ENCODE data around the gene FSTL4.

DNA sequence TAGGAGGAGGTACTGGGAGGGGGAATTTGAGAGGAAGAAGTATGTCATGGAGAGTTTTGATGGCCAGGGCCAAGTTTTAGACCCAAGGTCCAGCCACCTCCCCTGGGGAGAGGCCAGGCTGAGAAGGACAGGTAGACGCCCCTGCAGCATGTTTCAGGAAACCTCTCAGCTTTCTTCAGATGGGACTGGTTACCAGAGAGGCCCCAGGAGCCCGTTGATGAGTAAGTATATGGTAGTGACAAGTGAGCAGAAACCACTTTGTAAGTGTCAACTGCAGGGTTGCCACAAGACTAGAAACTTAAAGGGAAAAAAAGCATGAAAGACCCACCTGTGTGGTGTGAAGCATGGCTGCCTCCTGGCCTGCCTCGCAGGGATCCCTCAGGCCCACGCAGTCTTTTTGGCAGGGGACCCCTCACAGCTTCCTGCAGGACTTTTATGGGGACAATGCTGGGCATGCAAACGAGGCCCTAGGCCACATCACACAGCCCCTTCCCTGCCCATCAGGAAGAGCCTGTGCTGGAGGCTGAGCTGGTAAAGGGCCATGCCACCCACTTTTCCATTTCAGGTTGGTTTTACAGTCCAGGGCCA is 255.9 kb downstream of the FSTL4 start:
- no peak for TF ChIP-seq RARB (CRISPR knock-in tag; IDR thresholded peaks at IDR 0.05)
- no peak for TF ChIP-seq ZNF565 (CRISPR knock-in tag; conservative IDR thresholded peaks at IDR 0.05; ENCODE audit: low read depth)
- TF ChIP-seq TOX (CRISPR knock-in tag; IDR thresholded peaks at IDR 0.05; ENCODE audit: borderline replicate concordance) = no peak
- no peak for TF ChIP-seq SNAI2 (CRISPR knock-in tag; IDR thresholded peaks at IDR 0.05)
- TF ChIP-seq, protein P1, sequence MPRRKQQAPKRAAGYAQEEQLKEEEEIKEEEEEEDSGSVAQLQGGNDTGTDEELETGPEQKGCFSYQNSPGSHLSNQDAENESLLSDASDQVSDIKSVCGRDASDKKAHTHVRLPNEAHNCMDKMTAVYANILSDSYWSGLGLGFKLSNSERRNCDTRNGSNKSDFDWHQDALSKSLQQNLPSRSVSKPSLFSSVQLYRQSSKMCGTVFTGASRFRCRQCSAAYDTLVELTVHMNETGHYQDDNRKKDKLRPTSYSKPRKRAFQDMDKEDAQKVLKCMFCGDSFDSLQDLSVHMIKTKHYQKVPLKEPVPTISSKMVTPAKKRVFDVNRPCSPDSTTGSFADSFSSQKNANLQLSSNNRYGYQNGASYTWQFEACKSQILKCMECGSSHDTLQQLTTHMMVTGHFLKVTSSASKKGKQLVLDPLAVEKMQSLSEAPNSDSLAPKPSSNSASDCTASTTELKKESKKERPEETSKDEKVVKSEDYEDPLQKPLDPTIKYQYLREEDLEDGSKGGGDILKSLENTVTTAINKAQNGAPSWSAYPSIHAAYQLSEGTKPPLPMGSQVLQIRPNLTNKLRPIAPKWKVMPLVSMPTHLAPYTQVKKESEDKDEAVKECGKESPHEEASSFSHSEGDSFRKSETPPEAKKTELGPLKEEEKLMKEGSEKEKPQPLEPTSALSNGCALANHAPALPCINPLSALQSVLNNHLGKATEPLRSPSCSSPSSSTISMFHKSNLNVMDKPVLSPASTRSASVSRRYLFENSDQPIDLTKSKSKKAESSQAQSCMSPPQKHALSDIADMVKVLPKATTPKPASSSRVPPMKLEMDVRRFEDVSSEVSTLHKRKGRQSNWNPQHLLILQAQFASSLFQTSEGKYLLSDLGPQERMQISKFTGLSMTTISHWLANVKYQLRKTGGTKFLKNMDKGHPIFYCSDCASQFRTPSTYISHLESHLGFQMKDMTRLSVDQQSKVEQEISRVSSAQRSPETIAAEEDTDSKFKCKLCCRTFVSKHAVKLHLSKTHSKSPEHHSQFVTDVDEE (CRISPR knock-in tag; IDR thresholded peaks at IDR 0.05) = no peak
- TF ChIP-seq ZFP3 (CRISPR knock-in tag; IDR thresholded peaks at IDR 0.05) = no peak
- TF ChIP-seq ARNTL (CRISPR knock-in tag; IDR thresholded peaks at IDR 0.05; ENCODE audit: borderline replicate concordance, low read depth) = no peak
- TF ChIP-seq, protein P2, sequence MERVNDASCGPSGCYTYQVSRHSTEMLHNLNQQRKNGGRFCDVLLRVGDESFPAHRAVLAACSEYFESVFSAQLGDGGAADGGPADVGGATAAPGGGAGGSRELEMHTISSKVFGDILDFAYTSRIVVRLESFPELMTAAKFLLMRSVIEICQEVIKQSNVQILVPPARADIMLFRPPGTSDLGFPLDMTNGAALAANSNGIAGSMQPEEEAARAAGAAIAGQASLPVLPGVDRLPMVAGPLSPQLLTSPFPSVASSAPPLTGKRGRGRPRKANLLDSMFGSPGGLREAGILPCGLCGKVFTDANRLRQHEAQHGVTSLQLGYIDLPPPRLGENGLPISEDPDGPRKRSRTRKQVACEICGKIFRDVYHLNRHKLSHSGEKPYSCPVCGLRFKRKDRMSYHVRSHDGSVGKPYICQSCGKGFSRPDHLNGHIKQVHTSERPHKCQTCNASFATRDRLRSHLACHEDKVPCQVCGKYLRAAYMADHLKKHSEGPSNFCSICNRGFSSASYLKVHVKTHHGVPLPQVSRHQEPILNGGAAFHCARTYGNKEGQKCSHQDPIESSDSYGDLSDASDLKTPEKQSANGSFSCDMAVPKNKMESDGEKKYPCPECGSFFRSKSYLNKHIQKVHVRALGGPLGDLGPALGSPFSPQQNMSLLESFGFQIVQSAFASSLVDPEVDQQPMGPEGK (CRISPR knock-in tag; IDR thresholded peaks at IDR 0.05; ENCODE audit: borderline replicate concordance) = no peak
- TF ChIP-seq, protein P3, sequence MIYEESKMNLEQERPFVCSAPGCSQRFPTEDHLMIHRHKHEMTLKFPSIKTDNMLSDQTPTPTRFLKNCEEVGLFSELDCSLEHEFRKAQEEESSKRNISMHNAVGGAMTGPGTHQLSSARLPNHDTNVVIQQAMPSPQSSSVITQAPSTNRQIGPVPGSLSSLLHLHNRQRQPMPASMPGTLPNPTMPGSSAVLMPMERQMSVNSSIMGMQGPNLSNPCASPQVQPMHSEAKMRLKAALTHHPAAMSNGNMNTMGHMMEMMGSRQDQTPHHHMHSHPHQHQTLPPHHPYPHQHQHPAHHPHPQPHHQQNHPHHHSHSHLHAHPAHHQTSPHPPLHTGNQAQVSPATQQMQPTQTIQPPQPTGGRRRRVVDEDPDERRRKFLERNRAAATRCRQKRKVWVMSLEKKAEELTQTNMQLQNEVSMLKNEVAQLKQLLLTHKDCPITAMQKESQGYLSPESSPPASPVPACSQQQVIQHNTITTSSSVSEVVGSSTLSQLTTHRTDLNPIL (CRISPR knock-in tag; IDR thresholded peaks at IDR 0.05; ENCODE audit: low read depth) = no peak
- no peak for TF ChIP-seq CSDC2 (CRISPR knock-in tag; IDR thresholded peaks at IDR 0.05)
